ENCODE measurements around the gene DDA1.

The DDA1 gene

DNA sequence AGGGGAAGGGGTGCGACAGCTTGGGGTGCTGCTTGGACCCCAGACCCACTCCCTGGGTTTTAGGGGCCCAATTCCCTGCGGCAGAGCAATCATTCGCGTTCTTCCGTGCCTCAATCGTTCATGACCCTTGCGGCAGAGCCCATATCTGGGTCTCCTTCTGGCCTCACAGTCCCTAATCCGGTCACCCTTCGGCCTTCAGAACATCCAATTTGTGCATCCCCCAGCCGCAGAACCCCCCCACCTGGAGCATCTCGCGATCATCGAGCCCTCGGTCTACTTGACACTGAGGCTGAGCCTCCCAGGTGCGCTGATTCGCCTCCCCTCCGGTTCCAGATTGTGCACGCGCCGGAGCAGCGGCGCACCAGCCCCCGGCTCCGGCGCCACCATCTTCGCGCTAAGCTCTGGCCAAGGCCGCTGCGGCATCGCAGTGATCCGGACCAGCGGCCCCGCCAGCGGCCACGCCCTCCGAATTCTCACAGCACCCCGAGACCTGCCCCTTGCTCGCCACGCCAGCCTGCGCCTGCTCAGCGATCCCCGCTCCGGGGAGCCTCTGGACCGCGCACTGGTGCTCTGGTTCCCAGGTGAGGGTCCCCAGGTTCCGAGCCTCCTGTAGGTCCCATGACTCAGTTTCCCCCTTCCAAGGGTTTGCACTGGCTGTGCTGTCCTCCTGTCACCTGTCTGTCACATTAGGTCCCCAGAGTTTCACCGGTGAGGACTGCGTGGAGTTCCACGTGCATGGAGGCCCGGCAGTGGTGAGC lies 28.5 kb downstream of the DDA1 start:
- peak; percentile 39 to 67 for DNase-seq (ENCODE audit: low read depth in 1 of 2, low spot score in 1 of 2)
- no peak for TF ChIP-seq GABPA (IDR thresholded peaks at IDR 0.05; ENCODE audit: low read depth)
- no peak for TF ChIP-seq POLR2AphosphoS5 (IDR thresholded peaks at IDR 0.05; ENCODE audit: low read depth)
- TF ChIP-seq, protein P1, sequence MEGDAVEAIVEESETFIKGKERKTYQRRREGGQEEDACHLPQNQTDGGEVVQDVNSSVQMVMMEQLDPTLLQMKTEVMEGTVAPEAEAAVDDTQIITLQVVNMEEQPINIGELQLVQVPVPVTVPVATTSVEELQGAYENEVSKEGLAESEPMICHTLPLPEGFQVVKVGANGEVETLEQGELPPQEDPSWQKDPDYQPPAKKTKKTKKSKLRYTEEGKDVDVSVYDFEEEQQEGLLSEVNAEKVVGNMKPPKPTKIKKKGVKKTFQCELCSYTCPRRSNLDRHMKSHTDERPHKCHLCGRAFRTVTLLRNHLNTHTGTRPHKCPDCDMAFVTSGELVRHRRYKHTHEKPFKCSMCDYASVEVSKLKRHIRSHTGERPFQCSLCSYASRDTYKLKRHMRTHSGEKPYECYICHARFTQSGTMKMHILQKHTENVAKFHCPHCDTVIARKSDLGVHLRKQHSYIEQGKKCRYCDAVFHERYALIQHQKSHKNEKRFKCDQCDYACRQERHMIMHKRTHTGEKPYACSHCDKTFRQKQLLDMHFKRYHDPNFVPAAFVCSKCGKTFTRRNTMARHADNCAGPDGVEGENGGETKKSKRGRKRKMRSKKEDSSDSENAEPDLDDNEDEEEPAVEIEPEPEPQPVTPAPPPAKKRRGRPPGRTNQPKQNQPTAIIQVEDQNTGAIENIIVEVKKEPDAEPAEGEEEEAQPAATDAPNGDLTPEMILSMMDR (IDR thresholded peaks at IDR 0.05; ENCODE audit: insufficient read depth, low read length): no peak
- no peak for TF ChIP-seq SPI1 (IDR thresholded peaks at IDR 0.05; ENCODE audit: borderline replicate concordance, low read depth)
- no peak for TF ChIP-seq REST (IDR thresholded peaks at IDR 0.05; ENCODE audit: insufficient replicate concordance, low read depth)
- Histone ChIP-seq H3K27me3 (ENCODE audit: insufficient read depth, poor library complexity, severe bottlenecking) (no peaks in the 10 kb centered on the region), H3K4me3 (replicated peaks; ENCODE audit: insufficient read depth, low read length) (peak overlapping the region; percentile 70), H3K27ac (replicated peaks) (peak overlapping the region; percentile 83)

- Histone ChIP-seq H3K4me3 (replicated peaks; ENCODE audit: insufficient read depth, low read length) (peak overlapping the region; percentile 70), H3K27me3 (ENCODE audit: insufficient read depth, poor library complexity, severe bottlenecking) (no peaks in the 10 kb centered on the region), H3K27ac (replicated peaks) (no peak overlapping the region; the same call in 1 of the 2 replicates)
- TF ChIP-seq POLR2AphosphoS5 (IDR thresholded peaks at IDR 0.05; ENCODE audit: low read depth): no peak
- TF ChIP-seq SPI1 (IDR thresholded peaks at IDR 0.05; ENCODE audit: borderline replicate concordance, low read depth): no peak
- no peak for TF ChIP-seq REST (IDR thresholded peaks at IDR 0.05; ENCODE audit: insufficient replicate concordance, low read depth)
- TF ChIP-seq GABPA (IDR thresholded peaks at IDR 0.05; ENCODE audit: low read depth): no peak
- TF ChIP-seq, protein P1 (IDR thresholded peaks at IDR 0.05; ENCODE audit: insufficient read depth, low read length): no peak
- no peak for DNase-seq (ENCODE audit: low read depth in 1 of 2, low spot score in 1 of 2)
Measured at GRCh38 chr19:17338433-17339078, 29.2 kb downstream of the DDA1 start.

GRCh38 chr19:17339088-17339741 lies 29.9 kb downstream of the DDA1 start:
- DNase-seq (ENCODE audit: low read depth in 1 of 2, low spot score in 1 of 2): no peak
- Histone ChIP-seq H3K27ac (replicated peaks) (no peak overlapping the region), H3K27me3 (ENCODE audit: insufficient read depth, poor library complexity, severe bottlenecking) (no peaks in the 10 kb centered on the region), H3K4me3 (replicated peaks; ENCODE audit: insufficient read depth, low read length) (no peak overlapping the region)
- TF ChIP-seq REST (IDR thresholded peaks at IDR 0.05; ENCODE audit: insufficient replicate concordance, low read depth) (no peak), SPI1 (IDR thresholded peaks at IDR 0.05; ENCODE audit: borderline replicate concordance, low read depth) (no peak), POLR2AphosphoS5 (IDR thresholded peaks at IDR 0.05; ENCODE audit: low read depth) (no peak), GABPA (IDR thresholded peaks at IDR 0.05; ENCODE audit: low read depth) (no peak)
- TF ChIP-seq, protein P1 (IDR thresholded peaks at IDR 0.05; ENCODE audit: insufficient read depth, low read length): no peak

Data from HL-60 (cell line).